ENCODE results near the gene AGTRAP.

AGTRAP gene

DNA sequence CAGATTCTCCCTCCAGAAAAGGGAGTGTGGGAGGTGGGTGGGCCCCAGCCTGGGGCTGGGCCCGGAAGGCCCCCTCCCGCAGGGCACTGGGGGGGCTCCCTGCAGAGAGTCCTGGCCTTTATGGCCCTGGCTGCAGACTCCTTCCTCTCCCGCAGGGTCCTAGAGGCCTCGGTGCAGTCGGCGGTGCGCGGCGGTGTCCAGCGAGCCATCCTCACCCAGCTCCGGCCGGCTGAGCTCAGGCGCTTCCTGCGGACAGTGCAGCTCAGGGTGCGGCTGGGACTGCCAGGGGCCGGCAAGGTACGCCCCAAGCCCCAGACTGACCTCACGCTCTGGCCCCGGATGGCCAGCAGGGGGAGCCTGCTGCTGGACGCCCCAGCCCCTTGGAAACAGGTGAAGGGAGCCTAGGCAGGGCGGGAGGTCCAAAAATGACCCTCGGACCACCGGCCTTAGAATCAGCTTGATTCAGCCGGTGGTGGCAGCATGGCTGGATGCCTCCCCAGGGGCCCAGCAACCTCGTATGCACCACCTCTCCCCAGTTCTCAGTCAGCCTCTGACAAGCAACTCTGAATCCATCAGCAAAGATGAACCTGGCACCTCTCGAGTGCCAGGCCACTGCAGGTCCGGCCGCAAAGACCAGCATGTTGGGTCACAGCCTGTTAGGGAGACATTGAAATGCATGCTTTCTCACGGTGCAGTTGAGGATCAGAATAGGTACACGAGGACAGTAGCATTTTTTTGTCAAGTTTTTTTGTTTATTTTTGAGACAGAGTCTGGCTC lies 49.2 kb downstream of the AGTRAP start:
- no peak for DNase-seq

DNA sequence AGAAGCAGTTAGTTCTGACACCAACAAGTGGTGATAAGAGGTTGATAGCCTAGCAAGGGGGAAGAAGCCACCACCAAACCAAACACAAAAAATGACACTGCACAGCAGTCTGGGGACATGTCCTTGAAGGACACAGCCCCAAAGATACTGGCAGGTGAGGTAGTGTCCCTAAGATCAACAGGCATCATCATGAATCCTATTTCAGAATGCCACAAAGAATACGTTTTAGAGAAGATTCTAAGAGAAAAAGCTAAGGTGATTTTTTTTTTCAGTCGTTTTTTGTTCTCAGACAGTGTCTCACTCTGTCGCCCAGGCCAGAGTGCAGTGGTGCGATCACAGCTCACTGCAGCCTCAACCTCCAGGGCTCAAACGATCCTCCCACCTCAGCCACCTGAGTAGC lies 50.2 kb downstream of the AGTRAP start:
- DNase-seq = no peak

- DNase-seq = no peak
Measured at GRCh38 chr1:11787251-11787803, 51.4 kb downstream of the AGTRAP start.

GRCh38 chr1:11787804-11788436 lies 52.0 kb downstream of the AGTRAP start:
- no peak for DNase-seq

GRCh38 chr1:11788549-11789053 lies 52.7 kb downstream of the AGTRAP start:
- DNase-seq = no peak

DNA sequence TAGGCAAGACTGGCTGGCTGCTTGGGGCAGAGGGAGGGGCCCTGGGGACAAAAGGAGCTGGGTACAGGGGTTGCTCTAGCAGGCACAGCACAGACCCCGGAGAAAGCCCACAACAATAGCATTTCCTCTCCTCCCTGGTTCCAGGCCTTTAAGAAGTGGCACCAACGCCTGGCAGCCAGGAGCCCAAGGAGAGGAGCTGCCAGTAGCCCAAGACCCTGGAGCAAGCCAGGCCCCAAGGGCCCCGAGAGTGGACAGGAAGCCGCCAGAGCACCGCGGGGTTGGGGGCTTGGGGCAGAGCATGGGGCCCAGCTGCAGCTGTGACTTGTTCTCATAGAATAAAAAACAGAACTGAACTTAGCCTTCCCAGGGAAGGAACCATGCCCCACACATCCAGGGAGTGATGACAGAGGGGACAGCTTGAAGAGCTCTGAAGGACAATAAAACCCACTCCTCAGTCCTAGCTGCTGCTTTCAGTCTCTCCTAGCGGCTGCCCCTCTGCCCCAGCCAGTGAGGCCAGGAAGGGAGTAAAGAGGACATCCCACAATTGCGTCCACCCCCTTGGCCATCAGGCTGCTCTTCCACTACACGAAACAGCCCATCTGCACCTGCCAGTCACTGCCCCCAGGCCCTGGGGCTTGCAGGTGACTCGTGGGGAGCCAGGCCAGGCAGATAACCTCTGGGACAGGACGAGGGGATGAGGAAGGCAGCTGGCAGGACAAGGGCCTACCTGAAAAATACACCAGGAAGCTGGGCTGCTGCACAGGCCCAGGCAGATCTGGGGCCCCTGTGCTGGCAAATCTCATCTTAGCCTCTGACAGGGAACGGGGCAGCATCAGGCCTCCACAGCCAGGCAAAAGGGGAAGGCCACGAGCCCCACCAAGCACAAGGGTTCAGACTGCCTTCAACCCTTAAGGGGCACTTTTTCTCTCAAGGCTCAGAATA lies 53.5 kb downstream of the AGTRAP start:
- no peak for DNase-seq

DNA sequence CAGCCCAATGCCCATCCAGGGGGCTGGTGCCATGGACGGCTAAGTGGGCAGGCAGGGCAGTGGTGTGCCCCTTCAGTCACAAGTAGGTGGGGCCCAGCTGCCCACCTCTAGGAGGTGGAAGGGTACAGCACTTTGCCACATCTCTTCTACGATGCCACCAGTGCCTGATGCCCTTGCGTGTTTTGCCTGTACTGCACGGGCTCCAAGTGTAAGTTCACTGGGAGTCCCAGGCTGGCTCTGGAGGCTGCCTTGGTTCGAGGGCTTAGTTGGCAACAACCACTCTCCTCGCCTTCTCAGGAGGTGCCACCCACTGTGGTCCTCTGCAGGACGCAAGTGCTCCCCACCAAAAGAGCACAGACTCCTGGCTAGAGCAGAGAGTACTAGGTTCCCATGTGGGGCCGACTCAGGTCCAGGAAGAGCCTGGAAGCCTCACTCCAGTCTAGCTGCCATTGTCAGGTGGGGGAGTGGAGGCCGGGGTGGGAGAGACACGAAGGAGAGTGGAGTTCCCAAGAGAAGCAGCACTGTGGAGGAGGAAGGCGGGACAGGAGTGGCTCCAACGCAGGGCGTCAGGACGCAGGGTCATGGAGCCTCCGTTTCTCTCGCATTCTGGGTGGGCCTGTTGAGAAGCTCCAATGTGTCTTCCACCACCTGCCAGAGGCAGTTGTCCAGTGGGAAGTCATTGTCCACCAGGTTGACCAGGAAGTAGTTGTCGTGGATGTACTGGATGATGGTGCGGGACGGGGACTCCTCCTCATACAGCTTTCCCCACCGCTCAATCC lies 54.4 kb downstream of the AGTRAP start:
- no peak for DNase-seq

GRCh38 chr1:11790880-11791715 lies 55.2 kb downstream of the AGTRAP start:
- no peak for DNase-seq

DNA sequence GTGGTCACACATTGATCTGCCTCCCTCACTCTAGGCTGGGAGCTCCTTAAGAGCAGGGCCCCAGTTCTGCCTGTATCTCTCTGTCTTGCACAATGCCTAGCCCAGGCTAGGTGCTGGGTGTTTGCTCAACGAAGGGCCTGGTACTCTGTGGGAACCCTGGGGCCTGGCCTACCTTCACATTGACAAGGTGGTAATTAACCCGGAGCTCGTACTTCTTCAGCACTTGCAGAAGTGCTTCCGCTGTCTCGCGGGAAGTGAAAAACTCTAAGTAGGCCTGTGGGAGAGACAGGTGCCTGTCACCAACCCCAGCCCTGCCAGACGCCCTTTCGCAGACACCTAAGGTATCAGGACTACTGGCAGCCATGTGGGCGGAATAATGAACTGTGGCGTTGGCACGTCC lies 56.2 kb downstream of the AGTRAP start:
- no peak for DNase-seq

DNA sequence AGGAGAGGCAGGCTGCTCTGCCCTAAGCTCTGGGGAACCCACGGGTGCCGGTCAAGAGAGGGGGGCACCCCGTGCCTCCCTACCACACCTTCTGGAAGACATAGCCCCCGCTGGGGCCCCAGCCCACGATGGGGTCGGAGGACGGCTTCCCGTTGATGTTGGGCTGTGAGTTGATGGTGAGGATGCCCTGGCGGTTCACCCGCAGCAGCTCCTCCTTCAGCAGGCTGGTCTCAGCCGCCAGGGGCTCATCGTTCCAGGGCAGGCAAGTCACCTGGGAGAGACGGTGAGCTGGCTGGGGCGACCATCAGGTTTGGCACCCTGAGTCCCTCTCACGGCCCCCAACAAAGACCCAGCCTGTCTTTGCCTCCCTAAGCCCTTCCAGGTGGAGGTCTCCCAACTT lies 57.9 kb downstream of the AGTRAP start:
- DNase-seq = no peak

DNA sequence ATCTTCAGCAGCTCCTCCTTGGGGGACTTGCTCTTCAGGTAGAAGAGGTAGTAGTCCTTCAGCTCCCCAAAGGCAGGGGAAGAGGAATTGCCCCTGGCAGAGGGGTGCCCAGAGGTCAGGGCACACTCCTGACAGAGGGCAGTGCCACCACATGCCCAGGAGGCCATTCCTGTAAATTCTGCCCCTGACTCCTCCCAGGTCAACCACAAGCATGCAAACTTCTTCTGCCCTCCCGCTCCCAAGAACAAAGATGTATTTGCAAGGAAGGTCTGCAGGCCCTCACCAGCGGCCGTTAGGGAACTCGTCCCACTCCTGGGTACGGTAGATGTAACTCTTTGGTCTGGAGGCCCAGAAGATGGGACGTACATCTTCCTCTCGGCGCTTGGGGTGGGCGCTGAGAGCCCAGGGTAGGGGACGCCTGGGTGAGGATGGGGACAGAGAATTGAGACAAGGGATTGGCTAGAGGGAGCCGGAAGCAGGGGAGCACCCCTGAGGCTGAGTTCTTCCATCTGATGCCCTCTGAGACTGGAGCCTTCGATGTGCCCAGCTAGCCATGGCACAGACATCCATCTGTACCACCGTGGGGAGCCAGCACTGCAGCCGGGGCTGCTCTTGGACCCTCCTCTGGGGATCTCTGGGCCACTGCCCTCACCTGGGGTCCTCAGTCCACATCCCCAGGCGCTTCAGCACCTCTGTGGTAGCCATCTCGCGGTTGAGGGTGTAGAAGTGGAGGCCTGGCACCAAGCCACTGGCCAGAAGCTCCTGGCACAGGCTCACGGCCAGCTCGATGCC lies 58.7 kb downstream of the AGTRAP start:
- DNase-seq = no peak

DNA sequence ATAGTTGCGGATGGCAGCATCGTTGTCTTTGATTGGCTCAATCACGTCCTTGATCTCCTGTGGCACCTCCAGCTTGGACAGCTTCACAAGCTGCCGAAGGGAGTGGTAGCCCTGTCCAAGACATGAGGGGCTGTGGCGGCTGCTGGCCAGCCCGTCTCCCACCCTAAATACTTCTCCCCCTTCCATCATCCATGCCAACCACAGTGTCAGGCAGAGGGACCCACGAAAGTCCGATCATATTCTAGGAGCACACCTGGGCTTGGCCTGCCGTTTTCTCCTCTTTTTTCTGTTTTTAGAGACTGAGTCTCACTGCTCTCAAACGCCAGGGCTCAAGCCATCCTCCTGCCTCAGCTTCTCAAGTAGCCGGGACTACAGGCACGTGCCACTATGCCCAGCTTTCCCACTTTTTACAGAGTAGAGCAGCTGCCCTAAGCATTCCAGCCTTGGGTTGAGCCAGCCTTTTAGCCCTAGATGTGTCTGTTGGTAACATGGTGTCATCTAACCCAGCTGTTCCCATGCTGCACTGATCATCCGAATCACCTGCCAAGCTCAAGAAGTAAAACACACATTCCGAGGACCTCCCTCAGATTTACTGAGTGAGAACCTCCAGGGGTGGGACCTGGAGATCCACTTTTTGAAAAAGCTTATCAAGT lies 59.4 kb downstream of the AGTRAP start:
- no peak for DNase-seq

GRCh38 chr1:11796036-11796828 lies 60.3 kb downstream of the AGTRAP start:
- no peak for DNase-seq

- no peak for DNase-seq
Measured at GRCh38 chr1:11797525-11798216, 61.7 kb downstream of the AGTRAP start.

- DNase-seq = no peak
Measured at GRCh38 chr1:11799099-11799498, 63.2 kb downstream of the AGTRAP start.

- no peak for DNase-seq
Measured at GRCh38 chr1:11799896-11800295, 64.0 kb downstream of the AGTRAP start.

DNA sequence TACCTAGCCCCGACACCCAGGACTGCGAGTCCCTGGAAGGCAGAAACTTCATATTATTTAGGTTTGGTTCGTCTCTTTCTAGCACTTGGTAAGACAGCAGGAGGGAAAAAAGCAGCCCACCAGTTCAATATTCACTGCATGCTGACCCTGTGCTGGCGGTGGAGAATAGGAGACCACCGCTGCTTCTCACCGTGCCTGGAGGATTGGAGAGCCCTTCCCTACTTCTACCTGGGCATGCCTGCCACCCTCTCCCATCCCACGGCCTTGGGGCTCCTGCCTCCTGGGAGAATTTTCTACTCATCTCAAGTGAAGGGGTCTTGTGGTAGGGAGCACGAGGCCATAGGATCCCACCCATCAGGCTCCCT lies 64.4 kb downstream of the AGTRAP start:
- no peak for DNase-seq

Data from T1000 (cell line).